Transverse colon (tissue), 4 donors: ENCODE results near the gene AGAP1.

ENCODE experiments used
- CTCF ChIP-seq, 5 experiments: fragments of 200-600 bp in 3 of 5; fragments of 450-650 bp in 2 of 5; sonication (generic) in 3 of 5; IDR thresholded peaks; 1 replicate in 2 of 5; 2 replicates in 3 of 5; pipeline ENCODE4 v1.5.1; 2016 to 2017; ENCODE audit warnings: antibody characterized with exemption in 5 of 5, inconsistent platforms in 3 of 5, mild to moderate bottlenecking in 2 of 5, moderate library complexity in 1 of 5
- EP300 ChIP-seq: sonication (generic); formaldehyde crosslinking; IDR thresholded peaks from one replicate; pipeline ENCODE4 v1.6.1; 2017; ENCODE audit warnings: antibody characterized with exemption, low read depth
- POLR2A ChIP-seq: fragments of 450-650 bp; IDR thresholded peaks from one replicate; pipeline ENCODE4 v1.6.1; 2016; ENCODE audit warnings: antibody characterized with exemption, mild to moderate bottlenecking, moderate library complexity
- POLR2AphosphoS5 ChIP-seq, 3 donors: sonication (generic); formaldehyde crosslinking; IDR thresholded peaks; one replicate each; pipeline ENCODE4 v1.6.1; 2016; ENCODE audit warnings: antibody characterized with exemption in 3 of 3

- TF ChIP-seq CTCF (IDR thresholded peaks at IDR 0.05) (no peak), EP300 (no peak), POLR2A (no peak), POLR2AphosphoS5 (IDR thresholded peaks at IDR 0.05) (no peak)
Observed at GRCh38 chr2:235784788-235785187, 290.9 kb downstream of the AGAP1 start.
